Glutamatergic neuron (in vitro differentiated cells): Measurements from ENCODE around the gene AFF4. TPM values are rescaled to one million over a fixed set of nuclear protein-coding genes. Genes with fewer than 3 reads are reported as not detected.

Experiments used
- DNase-seq: peaks from one replicate; pipeline ENCODE4 v3.0.0; 2022
- H3K27ac Mint-ChIP-seq: one replicate; pipeline ENCODE4 v1.8.0; 2020; ENCODE audit warnings: mild to moderate bottlenecking, mixed read lengths, inconsistent platforms; ENCODE audit not compliant: unreplicated experiment
- H3K27me3 Mint-ChIP-seq: one replicate; pipeline ENCODE4 v1.8.0; 2020; ENCODE audit warnings: mild to moderate bottlenecking, moderate library complexity, mixed read lengths, inconsistent platforms; ENCODE audit not compliant: unreplicated experiment
- H3K36me3 Mint-ChIP-seq: one replicate; pipeline ENCODE4 v1.8.0; 2020; ENCODE audit warnings: mild to moderate bottlenecking, mixed read lengths, inconsistent platforms; ENCODE audit not compliant: unreplicated experiment
- H3K4me1 Mint-ChIP-seq: one replicate; pipeline ENCODE4 v1.8.0; 2020; ENCODE audit warnings: mild to moderate bottlenecking, low read depth, mixed read lengths, inconsistent platforms; ENCODE audit not compliant: unreplicated experiment
- H3K4me3 Mint-ChIP-seq: one replicate; pipeline ENCODE4 v1.8.0; 2020; ENCODE audit warnings: mild to moderate bottlenecking, mixed read lengths, inconsistent platforms; ENCODE audit not compliant: unreplicated experiment
- H3K9me3 Mint-ChIP-seq: one replicate; pipeline ENCODE4 v1.8.0; 2020; ENCODE audit warnings: mild to moderate bottlenecking, moderate library complexity, mixed read lengths, inconsistent platforms; ENCODE audit not compliant: unreplicated experiment
- total RNA-seq: library from RNA; stranded (reverse); fragmentation: NEBNext Ultra II Directional; extraction: Animal tissue kit (Norgen Biotek cat#: 25700); gene quantifications from one replicate; pipeline ENCODE4 v1.2.1, GENCODE V29; 2021; ENCODE audit not compliant: unreplicated experiment
- TF ChIP-seq, protein P1 (sequence below): fragments of 200-600 bp; sonication (generic); IDR thresholded peaks from one replicate; pipeline ENCODE4 v1.5.0; 2021; ENCODE audit not compliant: partially characterized antibody, unreplicated experiment

The AFF4 gene
- total RNA-seq, 1 donor from 2014 or later: 135 TPM

GRCh38 chr5:132848270-132848669, 115.2 kb downstream of the AFF4 start:
- Mint-ChIP-seq H3K9me3 (no peaks in the 10 kb centered on the region), H3K4me1 (no peaks in the 10 kb centered on the region), H3K36me3 (no peaks in the 10 kb centered on the region), H3K4me3 (no peak overlapping the region), H3K27ac (no peak overlapping the region), H3K27me3 (no peaks in the 10 kb centered on the region)
- TF ChIP-seq, protein P1, sequence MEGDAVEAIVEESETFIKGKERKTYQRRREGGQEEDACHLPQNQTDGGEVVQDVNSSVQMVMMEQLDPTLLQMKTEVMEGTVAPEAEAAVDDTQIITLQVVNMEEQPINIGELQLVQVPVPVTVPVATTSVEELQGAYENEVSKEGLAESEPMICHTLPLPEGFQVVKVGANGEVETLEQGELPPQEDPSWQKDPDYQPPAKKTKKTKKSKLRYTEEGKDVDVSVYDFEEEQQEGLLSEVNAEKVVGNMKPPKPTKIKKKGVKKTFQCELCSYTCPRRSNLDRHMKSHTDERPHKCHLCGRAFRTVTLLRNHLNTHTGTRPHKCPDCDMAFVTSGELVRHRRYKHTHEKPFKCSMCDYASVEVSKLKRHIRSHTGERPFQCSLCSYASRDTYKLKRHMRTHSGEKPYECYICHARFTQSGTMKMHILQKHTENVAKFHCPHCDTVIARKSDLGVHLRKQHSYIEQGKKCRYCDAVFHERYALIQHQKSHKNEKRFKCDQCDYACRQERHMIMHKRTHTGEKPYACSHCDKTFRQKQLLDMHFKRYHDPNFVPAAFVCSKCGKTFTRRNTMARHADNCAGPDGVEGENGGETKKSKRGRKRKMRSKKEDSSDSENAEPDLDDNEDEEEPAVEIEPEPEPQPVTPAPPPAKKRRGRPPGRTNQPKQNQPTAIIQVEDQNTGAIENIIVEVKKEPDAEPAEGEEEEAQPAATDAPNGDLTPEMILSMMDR: no peak
- DNase-seq: no peak

DNA sequence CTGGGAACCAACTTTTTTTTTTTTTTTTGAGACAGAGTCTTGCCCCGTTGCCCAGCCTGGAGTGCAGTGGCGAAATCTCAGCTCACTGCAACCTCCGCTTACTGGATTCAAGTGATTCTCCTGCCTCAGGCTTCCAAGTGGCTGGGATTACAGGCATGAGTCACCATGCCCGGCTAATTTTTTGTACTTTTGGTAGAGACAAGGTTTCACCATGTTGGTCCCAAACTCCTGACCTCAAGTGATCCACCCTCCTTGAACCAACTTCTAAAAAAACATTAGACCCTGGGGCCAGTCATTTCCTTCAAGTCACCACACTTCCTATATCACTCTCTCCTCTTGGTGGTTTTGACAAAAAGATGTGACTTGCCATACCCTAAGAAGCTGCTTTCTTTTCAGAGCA, 122.1 kb downstream of the AFF4 start:
- no peaks in the 10 kb centered on the region for H3K4me1 Mint-ChIP-seq
- no peak overlapping the region for H3K27ac Mint-ChIP-seq
- H3K27me3 Mint-ChIP-seq: peaks cover 2% of the 10 kb centered on the region

DNA sequence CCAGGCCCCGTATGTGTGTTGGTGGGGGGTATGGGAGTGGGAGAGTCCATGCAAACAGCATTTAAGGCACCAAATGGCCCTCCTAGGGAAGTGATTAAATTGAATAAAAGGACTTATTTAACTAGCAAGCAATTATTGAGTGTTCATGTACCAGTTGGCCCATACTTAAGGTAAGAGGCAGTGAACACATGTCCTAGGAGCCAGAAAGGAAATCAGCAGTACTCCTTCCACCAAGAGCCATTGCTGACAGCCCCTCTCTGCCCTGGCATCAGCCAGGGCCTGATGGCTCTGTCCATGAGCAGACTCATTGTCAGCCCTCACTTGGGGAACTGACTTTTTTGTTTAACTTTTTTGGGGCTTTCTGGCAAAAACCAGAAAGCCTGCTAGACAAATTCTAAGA, 122.5 kb downstream of the AFF4 start:
- no peaks in the 10 kb centered on the region for H3K9me3 Mint-ChIP-seq
- H3K27me3 Mint-ChIP-seq: peaks cover 2% of the 10 kb centered on the region
- H3K4me3 Mint-ChIP-seq: no peak overlapping the region
- no peaks in the 10 kb centered on the region for H3K4me1 Mint-ChIP-seq
- DNase-seq: no peak
- TF ChIP-seq, protein P1: no peak
- H3K27ac Mint-ChIP-seq: no peak overlapping the region
- H3K36me3 Mint-ChIP-seq: no peaks in the 10 kb centered on the region

More for the DNA sequence above, 122.1 kb downstream of the AFF4 start:
- TF ChIP-seq, protein P1: no peak
- Mint-ChIP-seq H3K9me3 (no peaks in the 10 kb centered on the region), H3K36me3 (no peaks in the 10 kb centered on the region), H3K4me3 (no peak overlapping the region)
- no peak for DNase-seq

GRCh38 chr5:132840313-132840712, 123.1 kb downstream of the AFF4 start:
- Mint-ChIP-seq H3K27me3 (peaks cover 2% of the 10 kb centered on the region), H3K9me3 (no peaks in the 10 kb centered on the region), H3K27ac (no peak overlapping the region), H3K4me3 (no peak overlapping the region), H3K4me1 (no peaks in the 10 kb centered on the region), H3K36me3 (no peaks in the 10 kb centered on the region)
- TF ChIP-seq, protein P1: no peak
- DNase-seq: no peak

DNA sequence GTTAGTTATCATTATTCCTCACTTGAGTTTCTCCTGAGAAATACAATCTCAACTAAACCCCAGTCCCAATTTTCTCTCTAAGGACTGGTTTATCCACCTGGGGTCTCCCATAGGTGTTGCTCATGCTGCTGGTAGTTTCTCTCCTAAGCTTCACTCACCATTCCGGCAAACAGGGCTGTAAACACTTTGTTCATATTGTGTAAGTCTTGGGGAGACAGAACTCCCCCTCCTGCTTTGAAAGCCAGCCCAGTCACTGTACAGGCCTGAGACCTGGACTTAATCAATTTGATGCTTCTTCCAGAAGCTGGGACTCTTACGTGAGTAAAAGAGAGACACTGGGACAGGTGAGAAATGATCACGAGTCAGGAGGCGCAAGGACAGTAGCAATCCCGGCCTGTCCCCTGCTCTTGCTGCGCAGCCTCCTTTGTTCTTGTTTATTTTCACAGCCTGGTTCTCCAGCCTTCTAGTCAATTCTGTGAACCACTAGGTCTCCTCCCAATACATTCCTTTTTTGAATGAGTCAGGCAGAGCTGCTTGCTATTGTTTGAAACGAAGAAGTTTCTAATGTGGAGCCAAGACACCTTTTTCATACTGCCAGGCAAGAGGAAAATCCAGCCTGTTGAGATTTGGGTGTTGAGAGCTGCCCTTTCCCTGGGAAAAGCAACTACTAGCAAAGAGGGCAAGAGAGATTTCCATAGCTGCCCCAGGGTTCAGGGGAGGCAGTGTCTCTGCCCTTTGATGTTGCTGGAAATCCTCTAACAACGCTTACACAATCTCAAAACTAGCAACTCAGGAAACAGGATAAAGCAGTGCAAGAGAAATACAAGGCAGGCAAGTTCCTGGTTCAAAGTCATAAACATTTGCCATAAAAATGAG, 123.8 kb downstream of the AFF4 start:
- Mint-ChIP-seq H3K9me3 (no peaks in the 10 kb centered on the region), H3K4me1 (no peaks in the 10 kb centered on the region), H3K27me3 (peaks cover 2% of the 10 kb centered on the region), H3K36me3 (no peaks in the 10 kb centered on the region), H3K4me3 (no peak overlapping the region), H3K27ac (no peak overlapping the region)
- TF ChIP-seq, protein P1: no peak
- no peak for DNase-seq
